ENCODE measurements around the gene PLCB2. TPM values are rescaled to one million over a fixed set of nuclear protein-coding genes. Genes with fewer than 3 reads are reported as not detected.

PLCB2 gene
- total RNA-seq, 1 donor from 2014 or later: not detected

DNA sequence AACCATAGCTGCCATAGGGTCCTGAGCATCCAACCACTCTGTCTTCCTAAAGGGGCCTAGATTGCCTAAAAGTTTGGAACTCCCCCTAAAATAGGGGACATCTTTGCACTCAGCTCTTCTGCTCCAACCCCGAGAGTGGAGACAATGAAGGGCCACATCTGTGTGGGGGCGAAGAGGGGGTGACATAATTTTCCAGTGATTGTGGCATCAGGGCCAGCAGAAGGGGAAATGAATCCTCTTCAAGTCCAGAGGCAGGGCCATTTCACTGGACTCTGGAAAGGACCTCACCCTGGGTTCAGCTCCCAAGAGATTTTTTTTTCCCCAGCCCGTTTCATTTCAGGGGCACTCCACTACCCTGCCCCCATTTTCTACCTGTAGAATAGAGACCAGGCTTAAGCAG, 20.2 kb downstream of the PLCB2 start:
- FAIRE-seq: no peak

DNA sequence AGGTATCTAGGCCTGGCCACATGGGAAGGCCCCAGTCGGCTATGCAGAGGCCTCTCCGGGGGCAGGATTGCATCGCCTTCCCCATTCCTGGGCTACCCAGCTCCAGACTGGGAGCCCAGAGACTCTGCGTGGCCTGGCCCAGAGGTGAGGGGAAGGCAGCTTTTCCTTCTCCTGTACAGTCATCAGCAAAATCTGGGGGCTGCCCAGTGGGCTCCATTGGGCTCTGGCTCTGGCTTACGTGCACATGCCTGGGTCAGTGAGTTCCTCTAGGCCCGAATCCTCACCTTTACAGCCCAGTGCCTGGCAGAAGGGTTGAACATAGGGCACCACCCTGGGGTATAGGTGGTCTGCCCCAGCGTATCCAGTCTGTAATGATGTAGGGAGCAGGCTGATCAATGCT, 20.9 kb downstream of the PLCB2 start:
- H3K4me3 ChIP-seq (ENCODE audit: low read depth, low read length): no peak overlapping the region
- H3K27me3 ChIP-seq (ENCODE audit: control insufficient read depth, insufficient read depth, low read length): peaks cover 13% of the 10 kb centered on the region
- H3K36me3 ChIP-seq (ENCODE audit: control insufficient read depth, insufficient read depth, low read length): no peaks in the 10 kb centered on the region
- DNase-seq (ENCODE audit: low read depth): no peak
- TF ChIP-seq, protein P1, sequence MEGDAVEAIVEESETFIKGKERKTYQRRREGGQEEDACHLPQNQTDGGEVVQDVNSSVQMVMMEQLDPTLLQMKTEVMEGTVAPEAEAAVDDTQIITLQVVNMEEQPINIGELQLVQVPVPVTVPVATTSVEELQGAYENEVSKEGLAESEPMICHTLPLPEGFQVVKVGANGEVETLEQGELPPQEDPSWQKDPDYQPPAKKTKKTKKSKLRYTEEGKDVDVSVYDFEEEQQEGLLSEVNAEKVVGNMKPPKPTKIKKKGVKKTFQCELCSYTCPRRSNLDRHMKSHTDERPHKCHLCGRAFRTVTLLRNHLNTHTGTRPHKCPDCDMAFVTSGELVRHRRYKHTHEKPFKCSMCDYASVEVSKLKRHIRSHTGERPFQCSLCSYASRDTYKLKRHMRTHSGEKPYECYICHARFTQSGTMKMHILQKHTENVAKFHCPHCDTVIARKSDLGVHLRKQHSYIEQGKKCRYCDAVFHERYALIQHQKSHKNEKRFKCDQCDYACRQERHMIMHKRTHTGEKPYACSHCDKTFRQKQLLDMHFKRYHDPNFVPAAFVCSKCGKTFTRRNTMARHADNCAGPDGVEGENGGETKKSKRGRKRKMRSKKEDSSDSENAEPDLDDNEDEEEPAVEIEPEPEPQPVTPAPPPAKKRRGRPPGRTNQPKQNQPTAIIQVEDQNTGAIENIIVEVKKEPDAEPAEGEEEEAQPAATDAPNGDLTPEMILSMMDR (IDR thresholded peaks at IDR 0.05; ENCODE audit: insufficient read depth, low read length, severe bottlenecking): no peak
- FAIRE-seq: no peak

More for the DNA sequence above, 20.2 kb downstream of the PLCB2 start:
- no peak for DNase-seq (ENCODE audit: low read depth)
- TF ChIP-seq, protein P1 (IDR thresholded peaks at IDR 0.05; ENCODE audit: insufficient read depth, low read length, severe bottlenecking): no peak
- no peak overlapping the region for H3K4me3 ChIP-seq (ENCODE audit: low read depth, low read length)
- H3K27me3 ChIP-seq (ENCODE audit: control insufficient read depth, insufficient read depth, low read length): peaks cover 14% of the 10 kb centered on the region
- H3K36me3 ChIP-seq (ENCODE audit: control insufficient read depth, insufficient read depth, low read length): no peaks in the 10 kb centered on the region

GRCh38 chr15:40286061-40286532, 21.6 kb downstream of the PLCB2 start:
- FAIRE-seq (no peak), DNase-seq (ENCODE audit: low read depth) (no peak)
- H3K36me3 ChIP-seq (ENCODE audit: control insufficient read depth, insufficient read depth, low read length): no peaks in the 10 kb centered on the region
- TF ChIP-seq, protein P1 (IDR thresholded peaks at IDR 0.05; ENCODE audit: insufficient read depth, low read length, severe bottlenecking): no peak
- peaks cover 18% of the 10 kb centered on the region for H3K27me3 ChIP-seq (ENCODE audit: control insufficient read depth, insufficient read depth, low read length)
- no peak overlapping the region for H3K4me3 ChIP-seq (ENCODE audit: low read depth, low read length)

DNA sequence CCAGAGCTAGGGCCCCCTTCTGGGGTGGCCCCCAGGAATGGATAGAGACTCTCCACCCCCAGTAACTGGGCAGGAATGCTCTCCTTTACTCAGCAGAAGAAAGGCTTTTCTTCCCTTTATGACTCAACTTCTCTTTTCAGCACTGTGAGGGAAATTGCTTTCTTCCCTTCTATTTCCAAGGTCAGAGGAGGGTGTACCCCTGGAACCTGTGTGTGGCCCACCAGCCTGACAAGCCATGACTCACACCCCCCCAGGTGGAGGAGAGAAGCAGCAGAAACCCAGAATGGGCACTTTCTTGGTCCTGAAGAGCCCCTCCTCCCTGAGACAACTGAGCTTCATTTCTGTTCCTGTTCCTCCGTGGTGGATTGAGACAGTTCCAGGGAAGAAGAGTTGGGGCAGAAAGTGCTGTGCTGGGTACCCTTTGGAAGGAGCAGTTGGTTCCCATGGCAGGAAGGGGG, 22.2 kb downstream of the PLCB2 start:
- TF ChIP-seq, protein P1 (IDR thresholded peaks at IDR 0.05; ENCODE audit: insufficient read depth, low read length, severe bottlenecking): no peak
- no peak for DNase-seq (ENCODE audit: low read depth)
- Histone ChIP-seq H3K36me3 (ENCODE audit: control insufficient read depth, insufficient read depth, low read length) (no peaks in the 10 kb centered on the region), H3K27me3 (ENCODE audit: control insufficient read depth, insufficient read depth, low read length) (peaks cover 22% of the 10 kb centered on the region), H3K4me3 (ENCODE audit: low read depth, low read length) (no peak overlapping the region)
- FAIRE-seq: no peak

DNA sequence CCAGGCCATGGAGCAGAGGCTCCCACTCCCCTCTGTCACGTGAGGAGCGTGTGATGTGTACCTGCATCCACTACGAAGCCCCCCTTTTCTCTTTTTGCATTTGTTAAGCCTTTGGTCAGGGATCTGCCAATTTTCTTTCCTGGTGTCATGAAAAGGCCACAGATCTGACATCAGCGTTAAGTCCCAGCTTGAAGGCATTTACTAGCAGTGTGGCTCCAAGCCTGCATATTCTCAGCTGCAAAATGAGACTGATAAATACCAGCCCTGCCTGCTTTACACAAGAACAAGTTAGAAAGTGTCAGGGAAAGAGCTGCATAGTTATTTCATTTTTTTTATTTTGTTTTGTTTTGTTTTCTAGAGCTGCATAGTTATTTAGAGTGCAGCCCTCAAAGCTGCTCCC, 22.6 kb downstream of the PLCB2 start:
- Histone ChIP-seq H3K4me3 (ENCODE audit: low read depth, low read length) (no peak overlapping the region), H3K36me3 (ENCODE audit: control insufficient read depth, insufficient read depth, low read length) (no peaks in the 10 kb centered on the region), H3K27me3 (ENCODE audit: control insufficient read depth, insufficient read depth, low read length) (peaks cover 25% of the 10 kb centered on the region)
- no peak for FAIRE-seq
- DNase-seq (ENCODE audit: low read depth): no peak
- TF ChIP-seq, protein P1 (IDR thresholded peaks at IDR 0.05; ENCODE audit: insufficient read depth, low read length, severe bottlenecking): no peak
